ENCODE measurements around the gene TBC1D2B.

DNA sequence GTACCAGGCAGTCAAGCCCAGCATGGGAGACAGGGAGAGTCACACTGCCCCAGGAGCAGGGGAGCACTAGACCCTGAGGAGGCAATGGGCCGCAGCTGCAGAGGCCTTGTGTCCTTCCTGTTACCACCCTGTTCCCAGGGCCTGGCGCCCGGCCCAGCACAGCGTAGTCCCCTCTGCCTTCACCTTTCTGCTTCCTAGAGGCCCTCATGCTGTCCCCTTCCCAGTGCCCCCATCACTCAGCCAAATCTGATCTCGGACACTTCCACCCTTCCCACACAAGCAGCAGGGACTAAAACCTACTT, 6.9 kb upstream of the TBC1D2B start:
- no peak for TF ChIP-seq POLR2A (IDR thresholded peaks at IDR 0.05)
- TF ChIP-seq, protein P1, sequence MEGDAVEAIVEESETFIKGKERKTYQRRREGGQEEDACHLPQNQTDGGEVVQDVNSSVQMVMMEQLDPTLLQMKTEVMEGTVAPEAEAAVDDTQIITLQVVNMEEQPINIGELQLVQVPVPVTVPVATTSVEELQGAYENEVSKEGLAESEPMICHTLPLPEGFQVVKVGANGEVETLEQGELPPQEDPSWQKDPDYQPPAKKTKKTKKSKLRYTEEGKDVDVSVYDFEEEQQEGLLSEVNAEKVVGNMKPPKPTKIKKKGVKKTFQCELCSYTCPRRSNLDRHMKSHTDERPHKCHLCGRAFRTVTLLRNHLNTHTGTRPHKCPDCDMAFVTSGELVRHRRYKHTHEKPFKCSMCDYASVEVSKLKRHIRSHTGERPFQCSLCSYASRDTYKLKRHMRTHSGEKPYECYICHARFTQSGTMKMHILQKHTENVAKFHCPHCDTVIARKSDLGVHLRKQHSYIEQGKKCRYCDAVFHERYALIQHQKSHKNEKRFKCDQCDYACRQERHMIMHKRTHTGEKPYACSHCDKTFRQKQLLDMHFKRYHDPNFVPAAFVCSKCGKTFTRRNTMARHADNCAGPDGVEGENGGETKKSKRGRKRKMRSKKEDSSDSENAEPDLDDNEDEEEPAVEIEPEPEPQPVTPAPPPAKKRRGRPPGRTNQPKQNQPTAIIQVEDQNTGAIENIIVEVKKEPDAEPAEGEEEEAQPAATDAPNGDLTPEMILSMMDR (IDR thresholded peaks at IDR 0.05): no peak

All from stomach (tissue), 4 donors.